Dendritic cell treated with granulocyte-macrophage colony-stimulating factor and Interleukin-4, amounts not matched to agents 40 ng/mL and 50 ng/mL, for 4 days (primary cell): ENCODE results near the gene FAM237A.

ENCODE experiments used
- H3K27ac Mint-ChIP-seq: one replicate; pipeline ENCODE4 v1.8.0; 2022; ENCODE audit warnings: mild to moderate bottlenecking, mixed read lengths
- H3K27me3 Mint-ChIP-seq: one replicate; pipeline ENCODE4 v1.8.0; 2022; ENCODE audit warnings: mild to moderate bottlenecking, mixed read lengths
- H3K36me3 Mint-ChIP-seq: one replicate; pipeline ENCODE4 v1.8.0; 2022; ENCODE audit warnings: low read depth, mixed read lengths
- H3K4me1 Mint-ChIP-seq: one replicate; pipeline ENCODE4 v1.8.0; 2022; ENCODE audit warnings: low read depth, mixed read lengths
- H3K4me3 Mint-ChIP-seq: one replicate; pipeline ENCODE4 v1.8.0; 2022; ENCODE audit warnings: mild to moderate bottlenecking, moderate library complexity, mixed read lengths
- H3K9me3 Mint-ChIP-seq: one replicate; pipeline ENCODE4 v1.8.0; 2022; ENCODE audit warnings: mixed read lengths
- intact Hi-C: fragments of 100-400 bp; cut with micrococcal nuclease; formaldehyde crosslinking; loops from one replicate; pipeline ENCODE4 v1.15.0; 2022

The FAM237A gene

GRCh38 chr2:206639636-206640035 is 2.7 kb upstream of the FAM237A start:
- Mint-ChIP-seq H3K27me3 (peaks cover 4% of the 10 kb centered on the region), H3K4me1 (no peaks in the 10 kb centered on the region), H3K4me3 (no peak overlapping the region), H3K36me3 (no peaks in the 10 kb centered on the region), H3K9me3 (no peaks in the 10 kb centered on the region), H3K27ac (no peak overlapping the region)
- intact Hi-C loops = no loop called here

DNA sequence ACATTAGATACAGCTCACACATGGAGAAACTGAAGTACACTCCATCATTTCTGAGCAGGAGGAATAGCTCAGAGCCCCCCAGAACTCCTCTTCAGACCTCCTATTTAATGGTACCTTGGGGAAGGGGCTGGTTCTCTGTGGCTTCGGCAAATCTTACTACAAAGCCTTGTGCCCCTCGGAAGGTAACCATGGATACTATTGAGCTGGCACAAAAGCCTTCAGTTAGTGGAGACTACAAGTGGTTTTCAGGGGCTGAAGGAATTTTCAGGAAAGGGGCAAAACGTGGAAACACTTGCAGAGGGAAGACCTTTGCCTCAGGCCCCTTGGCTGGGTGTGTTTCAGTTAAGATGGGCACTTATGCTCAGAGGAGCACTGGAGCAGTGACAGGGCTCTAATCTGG is 1.1 kb upstream of the FAM237A start:
- intact Hi-C loops = no loop called here
- Mint-ChIP-seq H3K4me1 (no peaks in the 10 kb centered on the region), H3K27me3 (peaks cover 4% of the 10 kb centered on the region), H3K36me3 (no peaks in the 10 kb centered on the region), H3K27ac (no peak overlapping the region), H3K9me3 (no peaks in the 10 kb centered on the region), H3K4me3 (no peak overlapping the region)

DNA sequence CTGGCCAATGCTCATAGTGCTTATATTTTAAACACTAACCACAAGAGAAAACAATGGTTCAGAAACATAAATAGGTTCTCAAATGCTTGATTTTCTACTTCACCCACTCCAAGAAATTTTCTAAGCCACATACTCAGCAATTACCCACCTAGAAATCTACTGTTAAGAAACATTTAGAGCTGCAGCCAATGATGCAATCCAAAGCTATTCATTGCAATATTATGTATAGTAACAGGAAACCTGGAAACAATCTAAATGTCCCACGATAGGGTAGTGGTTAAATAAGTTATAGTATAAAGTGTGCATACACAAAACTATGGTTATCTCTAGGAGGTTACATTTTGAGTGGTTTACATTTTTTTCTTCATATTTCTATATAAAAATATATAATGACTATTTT is 5.7 kb downstream of the FAM237A start:
- Mint-ChIP-seq H3K9me3 (no peaks in the 10 kb centered on the region), H3K36me3 (no peaks in the 10 kb centered on the region), H3K27me3 (peaks cover 6% of the 10 kb centered on the region), H3K4me1 (no peaks in the 10 kb centered on the region), H3K4me3 (no peak overlapping the region), H3K27ac (no peak overlapping the region)
- intact Hi-C loops = no loop called here

DNA sequence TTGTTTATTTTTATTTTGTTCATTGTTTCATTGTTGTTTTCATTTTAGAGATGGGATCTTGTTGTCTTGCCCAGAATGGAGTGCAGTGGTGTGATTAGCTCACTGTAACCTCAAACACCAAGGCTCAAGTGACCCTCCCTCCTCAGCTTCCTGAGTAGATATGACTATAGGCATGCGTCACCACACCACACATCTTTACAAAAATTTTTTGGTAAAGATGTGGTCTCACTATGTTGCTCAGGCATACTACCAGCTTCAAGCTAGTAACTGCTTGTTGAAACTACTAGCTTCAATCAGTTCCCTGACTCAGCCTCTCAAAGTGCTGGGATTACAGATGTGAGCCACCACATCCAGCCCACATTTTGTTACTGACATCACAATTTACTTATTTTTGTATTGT is 14.8 kb downstream of the FAM237A start:
- Mint-ChIP-seq H3K27ac (no peak overlapping the region), H3K4me1 (no peaks in the 10 kb centered on the region), H3K27me3 (no peaks in the 10 kb centered on the region), H3K9me3 (peaks cover 8% of the 10 kb centered on the region), H3K4me3 (no peak overlapping the region), H3K36me3 (no peaks in the 10 kb centered on the region)
- intact Hi-C loops = no loop called here

- Mint-ChIP-seq H3K27ac (no peak overlapping the region), H3K36me3 (no peaks in the 10 kb centered on the region)
Observed at GRCh38 chr2:206665251-206665650, 23.0 kb downstream of the FAM237A start.

GRCh38 chr2:206670531-206671319 is 28.4 kb downstream of the FAM237A start:
- H3K27me3 Mint-ChIP-seq = no peaks in the 10 kb centered on the region
- no peaks in the 10 kb centered on the region for H3K9me3 Mint-ChIP-seq
- no peaks in the 10 kb centered on the region for H3K4me1 Mint-ChIP-seq
- H3K27ac Mint-ChIP-seq = no peak overlapping the region
- intact Hi-C loops = no loop called here
- no peaks in the 10 kb centered on the region for H3K36me3 Mint-ChIP-seq
- no peak overlapping the region for H3K4me3 Mint-ChIP-seq

More at GRCh38 chr2:206665251-206665650, 23.0 kb downstream of the FAM237A start:
- intact Hi-C loops = no loop called here
- H3K4me3 Mint-ChIP-seq = no peak overlapping the region
- no peaks in the 10 kb centered on the region for H3K9me3 Mint-ChIP-seq
- H3K27me3 Mint-ChIP-seq = peaks cover 3% of the 10 kb centered on the region
- no peaks in the 10 kb centered on the region for H3K4me1 Mint-ChIP-seq

DNA sequence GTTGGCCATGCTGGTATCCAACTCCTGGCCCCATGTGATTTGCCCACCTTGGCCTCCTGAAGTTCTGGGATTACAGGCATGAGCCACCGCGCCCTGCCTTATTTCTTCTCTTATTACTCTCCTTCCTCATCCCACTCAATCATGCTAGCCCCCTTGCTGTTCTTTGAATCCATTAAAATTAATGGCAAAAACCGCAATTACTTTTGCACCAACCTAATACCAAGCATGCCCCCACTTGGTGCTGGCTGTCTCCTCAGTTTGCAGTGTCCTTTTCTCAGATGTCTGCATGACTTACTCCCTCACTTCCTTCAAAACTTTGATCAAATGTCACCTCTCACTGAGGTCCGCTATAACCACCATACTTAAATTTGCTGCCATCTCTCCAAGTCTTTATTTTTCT is 41.3 kb downstream of the FAM237A start:
- H3K4me3 Mint-ChIP-seq = no peak overlapping the region
- no peaks in the 10 kb centered on the region for H3K4me1 Mint-ChIP-seq

GRCh38 chr2:206688453-206688852 is 46.2 kb downstream of the FAM237A start:
- Mint-ChIP-seq H3K4me1 (no peaks in the 10 kb centered on the region), H3K9me3 (no peaks in the 10 kb centered on the region), H3K36me3 (no peaks in the 10 kb centered on the region), H3K27ac (no peak overlapping the region), H3K27me3 (no peaks in the 10 kb centered on the region), H3K4me3 (no peak overlapping the region)
- intact Hi-C loops = no loop called here

More for the DNA sequence above, 41.3 kb downstream of the FAM237A start:
- H3K27ac Mint-ChIP-seq = no peak overlapping the region
- no peaks in the 10 kb centered on the region for H3K27me3 Mint-ChIP-seq
- H3K9me3 Mint-ChIP-seq = no peaks in the 10 kb centered on the region
- intact Hi-C loops = no loop called here
- no peaks in the 10 kb centered on the region for H3K36me3 Mint-ChIP-seq

DNA sequence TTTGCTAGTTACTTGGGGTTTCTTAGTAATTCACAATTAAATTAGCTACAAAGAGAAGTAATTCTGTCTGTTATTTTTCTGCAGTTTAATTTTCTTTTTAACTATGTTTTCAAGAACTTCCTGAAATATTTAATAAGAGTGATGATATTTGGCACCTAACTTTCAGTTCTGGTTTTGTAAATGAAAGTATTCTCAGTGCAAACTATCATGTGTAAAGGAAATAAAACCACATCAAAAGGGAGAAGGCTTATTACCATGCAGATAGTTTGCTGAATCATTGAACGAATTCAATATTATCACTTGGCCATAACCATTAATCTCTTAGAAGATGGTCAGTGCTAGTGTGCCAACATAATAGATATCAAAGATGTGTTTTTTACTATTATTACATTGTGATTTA is 46.7 kb downstream of the FAM237A start:
- intact Hi-C loops = no loop called here
- Mint-ChIP-seq H3K27ac (no peak overlapping the region), H3K4me3 (no peak overlapping the region), H3K36me3 (no peaks in the 10 kb centered on the region), H3K4me1 (no peaks in the 10 kb centered on the region), H3K9me3 (no peaks in the 10 kb centered on the region), H3K27me3 (no peaks in the 10 kb centered on the region)

DNA sequence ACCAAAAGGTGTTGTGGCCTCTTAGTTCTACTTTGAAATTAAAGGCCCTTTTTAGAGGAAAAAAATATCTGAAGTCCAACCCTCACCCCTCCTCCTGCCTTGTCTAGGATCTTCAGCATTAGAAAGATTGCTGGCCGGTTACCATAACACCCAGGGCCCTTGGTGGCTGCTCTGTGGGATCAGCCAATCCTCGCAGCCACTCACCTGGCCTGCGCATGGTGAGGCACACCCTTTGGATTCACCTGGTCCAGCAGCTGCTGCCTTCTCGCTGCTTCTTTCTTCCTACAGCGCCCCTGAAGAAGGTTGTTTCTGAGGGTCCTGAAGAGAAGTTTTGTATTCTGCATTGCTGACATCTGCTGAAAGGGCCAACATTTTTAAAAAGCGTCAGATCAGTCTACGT is 50.7 kb downstream of the FAM237A start:
- Mint-ChIP-seq H3K36me3 (no peaks in the 10 kb centered on the region), H3K27me3 (no peaks in the 10 kb centered on the region)

DNA sequence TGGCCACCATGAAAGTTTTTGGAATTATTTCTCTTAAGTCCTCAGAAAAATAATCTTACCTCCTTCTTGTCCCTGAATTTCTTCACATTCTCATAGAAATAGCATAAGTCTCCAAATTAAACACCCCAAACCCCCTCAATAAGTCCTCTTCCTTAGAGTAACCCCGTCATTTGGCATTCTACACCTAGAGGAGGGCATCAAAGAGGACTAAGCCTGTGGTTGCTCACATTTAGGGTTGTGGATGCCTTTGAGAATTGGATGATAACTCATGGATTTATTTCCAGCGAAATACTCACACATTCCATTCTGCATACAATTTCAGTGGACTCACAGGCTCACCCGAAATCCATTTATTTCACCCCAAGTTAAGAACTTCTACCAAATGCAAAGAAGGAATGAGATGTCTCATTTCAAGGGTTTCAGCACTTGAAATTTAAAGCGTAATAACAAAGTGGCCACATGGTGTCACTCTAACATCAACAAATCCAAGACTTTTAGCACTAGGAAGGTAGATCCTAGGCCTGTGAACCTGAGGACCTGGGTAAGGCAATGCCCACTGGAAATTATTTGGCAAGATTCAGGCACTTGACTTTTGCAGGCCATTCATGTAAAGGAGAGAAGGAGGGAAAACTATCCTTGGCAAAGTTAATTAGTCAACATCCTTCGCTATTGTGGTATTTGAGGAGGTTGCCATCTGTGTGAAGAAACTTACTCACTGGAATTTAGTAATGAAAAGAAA is 51.3 kb downstream of the FAM237A start:
- intact Hi-C loops = loop anchor here (1.0 to 5.0 kb wide), 3 partner anchors 88 to 784 kb away; no protein-coding TSS in a partner anchor
- Mint-ChIP-seq H3K36me3 (no peaks in the 10 kb centered on the region), H3K4me1 (no peaks in the 10 kb centered on the region), H3K27ac (no peak overlapping the region), H3K4me3 (no peak overlapping the region), H3K27me3 (peaks cover 2% of the 10 kb centered on the region), H3K9me3 (no peaks in the 10 kb centered on the region)

More for the DNA sequence above, 50.7 kb downstream of the FAM237A start:
- intact Hi-C loops = loop anchor here (1.0 to 5.0 kb wide), 3 partner anchors 88 to 784 kb away; no protein-coding TSS in a partner anchor
- no peak overlapping the region for H3K4me3 Mint-ChIP-seq
- H3K27ac Mint-ChIP-seq = no peak overlapping the region
- no peaks in the 10 kb centered on the region for H3K9me3 Mint-ChIP-seq
- no peaks in the 10 kb centered on the region for H3K4me1 Mint-ChIP-seq

- no peaks in the 10 kb centered on the region for H3K9me3 Mint-ChIP-seq
- H3K27ac Mint-ChIP-seq = no peak overlapping the region
- H3K4me1 Mint-ChIP-seq = peaks cover 10% of the 10 kb centered on the region
- no peak overlapping the region for H3K4me3 Mint-ChIP-seq
- H3K27me3 Mint-ChIP-seq = peaks cover 7% of the 10 kb centered on the region
- intact Hi-C loops = no loop called here
- H3K36me3 Mint-ChIP-seq = no peaks in the 10 kb centered on the region
Observed at GRCh38 chr2:206696910-206697309, 54.6 kb downstream of the FAM237A start.

- H3K4me1 Mint-ChIP-seq = peaks cover 10% of the 10 kb centered on the region
- no peak overlapping the region for H3K4me3 Mint-ChIP-seq
- H3K36me3 Mint-ChIP-seq = no peaks in the 10 kb centered on the region
- H3K27ac Mint-ChIP-seq = no peak overlapping the region
- intact Hi-C loops = no loop called here
- H3K9me3 Mint-ChIP-seq = no peaks in the 10 kb centered on the region
- H3K27me3 Mint-ChIP-seq = peaks cover 9% of the 10 kb centered on the region
Observed at GRCh38 chr2:206698811-206699210, 56.5 kb downstream of the FAM237A start.
